HG03432 (cell line): ENCODE measurements around the gene CLDN10.
"Not testable (repeated sequence)": the region's sequence is repeated elsewhere in the genome, so short reads cannot be mapped to it uniquely, and the experiment has no call there.

ENCODE experiments used
- ATAC-seq: cut with Tn5 transposase; IDR thresholded peaks from one replicate; pipeline ENCODE4 v1.9.1; 2021; ENCODE audit warnings: mild to moderate bottlenecking, moderate library complexity; ENCODE audit not compliant: unreplicated experiment

The CLDN10 gene

DNA sequence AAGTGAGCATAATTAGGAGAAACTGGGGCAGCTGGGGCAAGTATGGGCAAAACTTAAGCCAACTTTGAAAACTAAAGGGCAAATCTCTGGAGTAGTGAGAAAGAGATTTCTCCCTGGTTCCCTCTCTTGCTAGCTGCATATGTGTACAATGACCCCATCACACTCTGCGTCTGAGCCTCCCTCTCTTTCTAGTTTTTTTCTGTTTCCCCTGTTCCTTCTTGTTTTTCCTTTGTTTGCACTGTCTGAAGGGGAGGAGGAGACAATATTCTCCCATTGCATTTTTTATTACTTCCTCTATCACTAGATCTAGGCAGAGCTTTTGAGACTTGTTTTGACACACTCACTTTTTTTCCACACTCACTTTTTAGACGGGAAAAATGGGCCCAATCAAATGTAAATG is 11.2 kb upstream of the CLDN10 start:
- ATAC-seq: no peak

DNA sequence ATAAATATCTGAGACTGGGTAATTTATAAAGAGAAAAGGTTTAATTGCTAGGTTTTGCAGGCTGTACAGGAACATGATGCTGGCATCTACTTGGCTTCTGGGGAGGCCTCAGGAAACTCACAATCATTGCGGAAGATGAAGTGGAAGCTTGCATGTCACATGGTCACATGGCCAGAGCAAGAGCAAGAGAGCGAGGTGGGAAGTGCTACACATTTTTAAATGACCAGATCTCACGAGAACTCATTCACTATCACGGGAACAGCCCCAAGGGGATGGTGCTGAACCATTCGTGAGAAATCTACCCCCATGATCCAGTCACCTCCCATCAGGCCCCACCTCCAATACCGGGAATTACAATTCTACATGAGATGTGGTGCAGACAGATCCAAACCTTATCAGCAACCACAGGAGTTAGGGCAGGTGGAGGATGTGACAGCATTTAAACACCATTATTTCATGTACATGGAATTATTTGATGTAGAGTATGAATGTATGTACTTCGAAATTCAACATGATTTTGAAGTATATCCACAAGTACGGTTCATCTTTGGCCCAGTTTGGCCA is 10.5 kb upstream of the CLDN10 start:
- no peak for ATAC-seq

DNA sequence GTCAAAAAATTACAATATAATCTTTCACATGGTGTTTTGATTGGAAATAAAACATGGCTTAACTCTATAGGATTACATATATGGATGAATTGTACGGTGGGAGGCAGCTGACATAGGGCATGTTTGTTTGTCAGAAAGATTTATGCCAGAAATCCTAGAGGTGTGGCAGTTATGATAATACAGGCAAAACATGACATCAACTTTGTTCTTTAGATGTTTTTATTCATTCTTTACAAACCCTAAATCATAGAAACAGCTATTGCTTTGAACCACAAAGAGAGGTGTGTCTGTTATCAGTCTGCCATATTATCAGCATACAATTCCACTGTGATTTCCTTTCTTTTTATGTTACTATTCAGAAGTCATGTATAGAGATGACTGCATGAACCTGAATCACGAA is 8.2 kb upstream of the CLDN10 start:
- no peak for ATAC-seq

DNA sequence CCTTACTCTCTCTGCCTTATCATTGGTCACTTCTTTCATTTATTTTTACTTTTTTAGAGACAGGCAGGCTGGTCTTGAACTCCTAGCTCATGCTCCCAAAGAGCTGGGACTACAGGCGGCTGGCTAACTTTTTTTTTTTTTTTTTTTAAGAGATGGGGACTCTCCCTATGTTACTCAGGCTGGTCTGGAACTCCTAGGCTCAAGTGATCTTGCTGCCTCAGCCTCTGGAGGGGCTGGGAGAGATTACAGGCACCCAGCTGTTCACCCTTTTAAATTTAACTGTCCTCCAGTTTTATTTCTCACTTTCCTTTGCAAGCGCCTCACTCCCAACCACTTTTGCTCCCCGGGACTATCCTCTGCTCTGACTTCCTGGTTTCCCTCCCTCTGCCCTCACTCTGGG is 5.6 kb upstream of the CLDN10 start:
- ATAC-seq: no peak

DNA sequence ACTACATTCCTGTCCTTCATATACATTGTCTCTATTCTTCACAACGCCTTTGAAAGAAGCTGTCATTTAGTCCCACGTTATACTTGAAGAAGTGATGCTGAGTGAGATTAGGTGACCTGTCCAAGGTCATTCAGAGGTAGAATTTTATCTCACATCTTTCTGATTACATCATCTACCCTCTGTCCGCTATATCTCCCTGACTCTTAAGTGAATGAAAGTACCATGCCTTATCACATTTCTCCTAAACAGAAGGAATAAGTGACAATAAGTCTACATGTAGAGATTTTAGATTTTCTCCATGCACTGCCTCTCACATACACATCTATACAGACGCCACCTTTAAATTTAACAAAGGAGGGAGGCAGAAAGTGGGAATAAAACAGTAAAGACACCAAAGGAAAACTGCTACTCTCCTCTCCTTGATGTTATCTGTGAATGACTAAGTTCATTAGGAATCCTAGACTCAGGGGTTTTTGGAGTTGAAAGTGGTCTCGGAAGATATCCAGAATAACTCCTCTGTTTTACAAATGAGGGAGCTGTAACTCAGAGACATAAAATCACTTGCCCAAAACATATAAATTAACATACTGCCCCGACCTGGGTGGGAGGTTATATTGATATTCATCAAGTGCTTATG is 4.9 kb upstream of the CLDN10 start:
- no peak for ATAC-seq

DNA sequence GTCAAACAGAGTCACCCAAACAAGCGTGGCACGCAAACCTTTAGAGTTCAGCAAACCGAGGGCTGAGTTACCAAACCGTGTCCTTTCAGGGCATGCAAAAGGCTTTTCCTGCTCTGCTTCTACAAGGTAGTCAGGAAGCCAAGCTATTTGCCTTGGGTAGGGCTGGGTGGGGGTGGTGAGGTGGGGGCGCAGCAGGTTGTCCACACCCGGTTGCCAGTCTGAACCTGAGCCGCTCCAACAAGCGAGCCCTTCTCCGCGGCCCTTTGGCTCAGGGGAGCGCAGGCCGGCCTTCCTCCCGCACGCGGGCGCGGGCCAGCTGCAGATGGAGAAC is 347 bp upstream of the CLDN10 start:
- no peak for ATAC-seq

DNA sequence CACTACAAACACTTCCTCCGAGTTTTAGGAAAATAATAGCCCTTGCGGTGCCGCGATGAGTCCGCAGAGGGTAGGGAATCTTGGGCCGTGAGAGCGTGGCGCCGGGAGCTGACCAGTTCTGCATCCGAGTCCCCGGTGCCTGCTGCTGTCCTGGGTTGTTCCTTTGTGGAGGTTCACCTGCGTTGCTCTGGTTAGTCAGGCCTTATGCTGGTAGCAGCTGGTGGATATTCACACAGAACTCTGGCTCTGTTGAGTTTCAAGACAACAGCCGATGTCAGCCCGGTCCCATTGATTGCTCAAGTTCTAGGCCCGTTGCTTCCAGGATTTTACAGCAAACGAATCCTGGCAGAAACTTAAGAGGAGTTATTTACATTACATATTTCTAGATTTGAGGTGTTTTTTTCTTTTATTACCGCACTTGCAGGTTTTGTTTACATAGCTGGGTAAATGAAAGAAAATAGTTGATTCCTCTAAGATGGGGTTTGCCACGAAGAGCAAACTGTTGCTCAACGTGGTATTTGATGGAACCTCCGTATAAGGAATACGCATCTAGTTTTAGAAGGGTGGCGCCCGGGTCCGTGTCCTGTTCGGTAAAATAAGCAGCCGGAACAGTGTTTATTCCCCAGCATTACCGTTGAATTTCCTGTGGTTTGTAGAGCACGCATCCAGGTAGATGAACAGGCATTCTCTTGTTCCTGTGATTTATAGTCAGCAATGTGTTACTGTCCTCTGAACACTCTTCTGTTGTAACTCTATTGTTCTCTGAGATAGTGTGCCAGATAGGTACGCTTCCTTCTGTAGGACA is 1.3 kb downstream of the CLDN10 start:
- ATAC-seq: no peak

DNA sequence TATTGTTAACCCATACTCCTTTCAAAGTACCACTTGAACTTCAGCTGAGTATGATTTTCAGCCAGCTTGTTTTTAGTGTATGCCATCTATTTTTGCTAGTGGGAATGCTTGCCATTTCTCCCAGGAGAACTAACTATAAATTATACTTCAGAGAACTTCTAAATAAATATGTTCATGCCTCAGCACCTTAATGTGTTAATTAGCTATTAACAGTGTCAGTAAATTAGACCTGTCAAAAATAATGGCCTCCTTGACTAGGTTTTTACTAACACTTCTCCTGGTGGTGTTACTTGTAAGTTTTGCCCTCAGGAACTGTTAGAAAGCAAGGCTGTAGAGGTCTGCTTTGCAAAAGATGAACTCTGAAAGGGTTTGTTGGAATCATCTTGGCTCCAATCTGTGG is 4.5 kb downstream of the CLDN10 start:
- no peak for ATAC-seq

DNA sequence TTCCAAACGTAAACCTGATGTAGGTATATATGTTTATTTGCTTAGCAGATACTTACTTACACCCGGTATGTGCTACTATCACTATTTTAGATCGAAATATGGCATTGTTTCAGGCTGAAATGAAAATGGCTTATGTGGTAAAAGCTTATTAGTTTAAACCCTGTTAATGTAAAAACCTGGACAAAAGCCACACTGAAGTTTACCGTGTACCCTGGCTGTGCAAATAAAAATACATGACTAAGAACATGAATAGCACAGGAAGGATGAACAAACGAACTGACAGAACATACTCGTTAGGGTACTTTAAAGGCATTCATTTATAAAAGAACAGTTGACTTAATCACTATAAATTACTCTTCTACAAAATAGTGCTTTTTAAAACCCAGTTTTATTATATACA is 6.6 kb downstream of the CLDN10 start:
- peak; percentile 55 for ATAC-seq

DNA sequence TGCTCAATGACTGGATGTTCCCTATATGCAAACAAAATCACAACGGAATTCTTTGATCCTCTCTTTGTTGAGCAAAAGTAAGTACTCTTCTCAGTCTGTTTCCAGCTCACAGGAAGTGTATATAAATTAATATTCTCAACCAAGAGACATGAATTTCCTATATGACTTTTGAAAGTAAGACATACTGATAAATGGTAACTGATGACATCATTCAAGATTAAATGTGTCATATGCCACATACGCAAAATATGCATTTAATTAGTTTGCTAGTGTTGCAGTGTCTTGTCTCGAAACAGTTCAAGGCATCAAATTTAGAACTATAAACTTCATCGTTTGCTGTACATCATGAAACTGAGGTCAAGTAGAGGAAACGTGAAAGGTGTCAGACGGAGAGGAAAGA is 7.9 kb downstream of the CLDN10 start:
- ATAC-seq: no peak

DNA sequence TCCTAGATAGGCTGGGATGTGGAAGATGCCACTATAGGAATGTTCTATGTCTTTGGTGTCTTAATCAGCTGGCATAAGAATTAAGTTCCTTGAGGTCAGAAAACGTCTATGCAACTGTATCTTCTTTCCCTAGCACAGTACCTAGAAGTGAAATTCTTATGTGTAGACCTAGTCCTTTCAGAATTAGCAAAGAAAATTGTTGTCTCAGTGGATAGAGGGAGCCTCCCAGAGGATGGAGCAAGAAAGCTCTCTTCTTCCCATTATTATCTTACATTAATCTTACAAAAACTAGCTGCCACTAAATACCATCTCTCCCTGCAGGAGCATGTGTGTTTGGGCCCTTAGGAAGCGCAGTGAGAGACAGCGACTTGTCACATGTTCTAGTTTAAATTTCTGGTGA is 11.6 kb downstream of the CLDN10 start:
- ATAC-seq: no peak

DNA sequence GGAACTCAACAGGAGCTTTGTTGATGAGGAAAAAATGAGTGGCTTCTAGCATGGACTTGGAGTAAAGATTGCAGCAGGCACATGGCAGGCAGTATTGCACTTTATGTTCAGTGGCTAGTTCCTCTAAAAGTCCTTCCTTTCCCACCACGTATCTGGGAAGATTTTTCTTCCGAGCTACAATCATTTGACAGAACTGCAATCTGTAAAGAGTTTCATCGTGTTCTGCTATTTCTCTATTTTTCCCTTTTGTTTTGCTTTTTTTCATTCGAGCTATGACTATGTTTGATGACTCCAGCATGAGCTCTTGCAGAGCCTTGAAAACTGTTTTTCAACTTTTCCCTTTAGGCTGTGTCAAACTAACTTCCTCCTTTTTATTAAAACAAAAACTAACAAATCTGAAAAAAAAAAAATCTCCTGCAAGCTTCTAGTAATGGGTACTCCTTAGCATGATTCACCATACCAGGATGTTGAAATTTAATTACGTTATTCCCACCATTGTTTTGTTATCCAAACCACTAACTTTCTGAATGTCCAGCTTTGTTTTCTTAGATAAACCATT is 12.3 kb downstream of the CLDN10 start:
- ATAC-seq: no peak

DNA sequence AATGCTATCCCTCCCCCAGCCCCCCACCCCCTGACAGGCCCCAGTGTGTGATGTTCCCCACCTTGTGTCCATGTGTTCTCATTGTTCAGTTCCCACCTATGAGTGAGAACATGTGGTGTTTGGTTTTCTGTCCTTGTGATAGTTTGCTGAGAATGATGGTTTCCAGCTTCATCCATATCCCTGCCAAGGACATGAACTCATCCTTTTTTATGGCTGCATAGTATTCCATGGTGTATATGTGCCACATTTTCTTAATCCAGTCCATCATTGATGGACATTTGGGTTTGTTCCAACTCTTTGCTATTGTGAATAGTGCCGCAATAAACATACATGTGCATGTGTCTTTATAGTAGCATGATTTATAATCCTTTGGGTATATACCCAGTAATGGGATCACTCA is 13.2 kb downstream of the CLDN10 start:
- not testable (repeated sequence) for ATAC-seq

DNA sequence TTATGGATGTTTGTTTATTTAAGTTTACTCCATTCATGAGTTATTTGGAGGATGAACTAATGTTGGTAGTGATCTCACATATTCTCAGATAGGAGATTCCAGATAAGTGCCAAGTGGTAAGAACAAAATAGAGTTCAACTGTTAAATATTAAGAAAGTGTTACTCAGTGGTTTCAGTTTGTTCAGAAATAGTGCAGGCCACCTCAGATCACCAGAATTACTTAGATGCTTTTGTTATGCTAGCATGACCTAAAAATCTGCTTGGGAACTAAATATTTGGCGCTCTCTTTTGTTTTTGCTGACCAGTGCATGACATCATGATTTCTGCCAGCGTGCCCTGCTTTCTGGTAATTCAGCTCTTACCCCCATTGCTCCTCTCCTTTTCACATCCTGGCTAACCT is 15.6 kb downstream of the CLDN10 start:
- ATAC-seq: no peak

DNA sequence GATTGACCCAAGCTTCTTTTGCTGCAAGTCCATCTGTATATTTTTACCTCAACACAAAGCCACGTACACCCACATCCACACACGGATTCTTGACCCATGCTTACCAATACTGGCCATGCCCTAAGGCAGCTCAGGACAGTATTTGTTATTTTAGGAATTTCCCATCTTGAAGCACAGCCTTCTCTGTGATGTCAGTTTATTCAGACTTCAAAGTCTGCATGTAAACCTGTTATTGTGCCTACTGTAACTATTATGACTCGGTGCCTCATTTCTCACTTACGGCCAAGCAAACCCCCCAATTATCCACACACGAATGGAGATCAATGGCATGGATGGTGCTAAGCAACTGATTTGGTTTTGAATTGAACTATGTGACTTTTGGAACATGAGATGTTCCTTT is 17.5 kb downstream of the CLDN10 start:
- no peak for ATAC-seq

DNA sequence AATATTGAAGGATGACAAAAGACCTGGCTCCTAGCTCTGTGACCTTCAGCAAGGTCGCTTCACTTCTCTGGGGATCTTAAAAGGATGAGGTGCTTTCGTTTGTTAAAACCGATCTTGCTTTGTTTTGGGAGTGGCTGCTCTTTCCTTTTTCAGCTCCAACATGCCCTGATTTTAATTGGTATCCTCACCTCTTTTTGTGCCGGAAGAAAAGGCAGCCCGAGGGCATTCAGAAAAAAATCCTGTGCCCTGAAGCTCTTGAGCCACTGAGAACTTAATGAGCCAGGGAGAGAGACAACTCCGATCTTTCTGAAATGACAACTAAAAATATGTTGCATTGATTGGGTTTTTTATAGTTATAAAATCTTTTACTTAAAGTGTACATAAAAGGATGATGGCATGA is 19.4 kb downstream of the CLDN10 start:
- ATAC-seq: no peak

DNA sequence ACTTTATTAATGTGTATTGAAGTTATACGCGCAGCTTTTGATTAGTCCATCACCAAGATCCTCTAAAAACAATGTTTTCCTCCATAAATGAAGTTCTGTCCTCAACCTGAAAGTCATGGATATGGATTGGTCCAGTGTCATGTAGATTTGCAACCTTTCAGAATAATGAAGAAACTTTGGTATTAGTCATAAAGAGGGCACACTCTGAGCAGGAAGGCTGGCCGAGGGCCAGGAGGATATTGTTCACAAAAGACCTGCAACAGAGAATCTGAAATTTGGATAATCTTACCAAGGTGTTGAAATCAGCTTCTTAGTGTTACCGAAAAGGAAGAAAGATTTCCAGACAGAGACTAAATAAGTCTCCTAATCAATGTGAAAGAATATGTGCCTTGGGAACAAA is 20.7 kb downstream of the CLDN10 start:
- ATAC-seq: no peak

DNA sequence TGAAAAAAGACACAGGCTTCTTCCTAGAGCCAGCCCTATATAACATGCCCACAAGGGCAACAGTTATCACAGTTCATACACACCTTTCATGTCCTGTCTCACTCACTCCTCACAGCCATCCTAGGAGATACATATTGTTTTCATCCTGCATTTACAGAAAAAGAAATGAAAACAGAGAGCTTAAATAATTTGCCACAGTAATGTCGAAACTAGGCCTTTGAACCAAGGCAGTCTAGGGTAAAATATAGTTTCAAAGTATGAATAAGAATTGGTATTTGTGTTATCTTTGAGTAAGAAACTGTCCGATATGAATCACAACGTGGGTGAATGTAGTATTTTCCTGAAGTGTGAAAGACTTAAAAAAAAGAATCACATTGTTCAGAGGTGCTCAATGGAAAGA is 26.8 kb downstream of the CLDN10 start:
- ATAC-seq: peak; percentile 97

DNA sequence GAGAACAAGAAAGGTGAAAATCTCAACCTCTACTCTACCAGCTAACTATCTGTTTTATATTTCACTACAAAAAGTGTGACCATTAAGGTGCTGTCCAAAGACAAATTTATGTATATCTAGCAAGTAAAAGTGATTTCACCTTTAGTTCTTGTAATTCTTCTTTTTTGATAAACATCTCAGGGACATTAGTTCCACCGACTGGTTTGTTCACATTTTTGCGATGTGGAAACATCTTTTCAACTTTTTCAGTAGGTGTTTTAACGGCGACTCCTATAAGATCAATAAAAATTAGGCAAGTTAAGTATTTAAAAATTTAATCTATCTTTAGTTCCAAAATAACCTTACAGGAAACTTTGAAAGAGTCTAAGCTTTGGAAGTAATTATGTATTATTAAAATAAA is 33.3 kb downstream of the CLDN10 start:
- no peak for ATAC-seq

DNA sequence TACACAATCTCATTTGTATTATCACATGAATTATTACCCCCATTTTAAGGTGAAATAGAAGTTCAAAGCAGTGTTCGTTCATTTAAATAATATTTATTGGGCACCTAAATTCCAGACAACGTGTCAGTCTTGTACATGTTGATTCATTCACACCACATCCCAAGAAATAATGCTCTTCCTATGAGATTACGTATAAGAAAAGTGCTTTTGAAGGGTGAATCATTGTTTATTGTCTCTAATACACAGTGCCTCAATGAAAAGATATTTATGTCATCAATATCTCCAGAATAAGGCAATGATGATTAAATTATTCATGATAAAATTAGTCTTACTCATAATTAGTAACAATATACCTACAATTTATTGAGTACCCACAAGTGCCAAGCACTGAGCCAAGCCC is 35.6 kb downstream of the CLDN10 start:
- no peak for ATAC-seq

DNA sequence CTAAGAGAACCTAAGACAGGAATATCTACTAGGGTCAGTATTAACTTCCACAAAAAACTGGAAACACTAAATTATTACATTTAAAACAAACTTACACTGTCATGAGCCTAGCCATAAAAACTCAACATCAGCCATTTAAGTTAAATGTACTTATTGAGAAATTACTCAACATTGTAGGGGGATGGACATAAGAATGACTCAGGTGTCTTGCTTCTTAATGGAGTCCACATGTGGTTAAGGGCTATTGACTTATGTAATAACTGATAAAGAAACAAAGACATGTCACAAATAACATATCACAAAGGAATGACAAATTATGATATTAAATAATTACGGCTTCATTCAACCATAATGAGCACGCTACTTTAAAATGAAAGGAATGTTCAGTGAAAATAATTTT is 36.2 kb downstream of the CLDN10 start:
- no peak for ATAC-seq

DNA sequence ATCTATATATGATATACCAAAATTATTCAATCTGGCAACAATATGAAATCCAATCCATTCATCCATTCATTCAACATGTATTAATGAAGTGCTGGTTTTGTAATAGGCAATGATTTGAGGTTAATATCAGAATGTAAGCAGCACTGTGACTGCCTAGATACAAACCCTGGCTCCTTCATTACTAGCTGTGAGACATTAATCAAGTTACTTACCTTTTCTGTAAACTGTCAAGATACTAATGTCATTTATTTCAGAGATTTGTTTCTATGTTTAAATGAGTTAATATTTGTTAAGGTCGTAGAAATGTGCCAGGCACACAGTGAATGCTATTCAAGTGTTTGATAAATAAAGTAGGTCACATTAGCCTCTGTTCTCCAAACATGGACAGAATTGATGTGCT is 40.9 kb downstream of the CLDN10 start:
- no peak for ATAC-seq
